ENCODE results near the gene FBXL2.

GRCh38 chr3:33240261-33240660, 37.0 kb upstream of the FBXL2 start:
- no peak for TF ChIP-seq CTCF (IDR thresholded peaks at IDR 0.05; ENCODE audit: low read length)
- TF ChIP-seq EZH2 (IDR thresholded peaks at IDR 0.05; ENCODE audit: borderline replicate concordance, low read length), result no peak
